GM23248 (cell line): ENCODE measurements around the gene CLDN5.

Source experiments
- EZH2 ChIP-seq: fragments of 200-600 bp; sonication (generic); IDR thresholded peaks from 2 replicates; pipeline ENCODE4 v1.6.1; 2018; ENCODE audit warnings: antibody characterized with exemption, mild to moderate bottlenecking; ENCODE audit not compliant: insufficient read depth, poor library complexity, severe bottlenecking
- EZH2phosphoT487 ChIP-seq: fragments of 200-600 bp; sonication (generic); IDR thresholded peaks from 2 replicates; pipeline ENCODE4 v1.6.1; 2018; ENCODE audit warnings: antibody characterized with exemption, moderate library complexity, mild to moderate bottlenecking, low read depth; ENCODE audit not compliant: insufficient read depth

- TF ChIP-seq EZH2: no peak
- no peak for TF ChIP-seq EZH2phosphoT487
Observed at GRCh38 chr22:19533049-19533626, 8.9 kb upstream of the CLDN5 start.
